GM19035 (cell line): Measurements from ENCODE around the gene ZBTB24.
"Not testable (repeated sequence)": the region's sequence is repeated elsewhere in the genome, so short reads cannot be mapped to it uniquely, and the experiment has no call there.

Experiments used
- ATAC-seq: cut with Tn5 transposase; IDR thresholded peaks from one replicate; pipeline ENCODE4 v1.9.1; 2021; ENCODE audit not compliant: unreplicated experiment

Gene ZBTB24

GRCh38 chr6:109482905-109483734, at the start of gene ZBTB24:
Gene ZBTB24, minus strand, starts transcription at chr6:109483219. Its CDS starts 1,193 bp downstream, at chr6:109482026.
- peak; percentile 89 for ATAC-seq

DNA sequence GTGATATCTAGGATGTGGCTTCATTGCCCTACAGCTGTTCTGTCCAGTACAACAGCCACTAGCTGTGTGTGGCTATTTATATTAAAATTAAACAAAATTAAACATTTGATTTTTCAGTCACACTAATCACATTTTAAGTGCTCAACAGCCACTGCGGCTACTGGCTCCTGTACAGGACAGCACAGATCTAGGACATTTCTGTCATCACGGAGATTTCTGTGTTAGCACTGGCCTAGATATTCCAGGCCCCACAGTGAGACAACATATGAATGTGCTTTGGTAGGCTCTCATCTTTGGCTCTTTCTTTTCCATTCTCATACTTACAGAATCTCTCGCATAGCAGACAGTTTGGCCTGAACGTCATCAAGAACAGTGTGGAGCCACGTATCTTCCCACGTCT, 48.4 kb upstream of the ZBTB24 start:
- no peak for ATAC-seq

DNA sequence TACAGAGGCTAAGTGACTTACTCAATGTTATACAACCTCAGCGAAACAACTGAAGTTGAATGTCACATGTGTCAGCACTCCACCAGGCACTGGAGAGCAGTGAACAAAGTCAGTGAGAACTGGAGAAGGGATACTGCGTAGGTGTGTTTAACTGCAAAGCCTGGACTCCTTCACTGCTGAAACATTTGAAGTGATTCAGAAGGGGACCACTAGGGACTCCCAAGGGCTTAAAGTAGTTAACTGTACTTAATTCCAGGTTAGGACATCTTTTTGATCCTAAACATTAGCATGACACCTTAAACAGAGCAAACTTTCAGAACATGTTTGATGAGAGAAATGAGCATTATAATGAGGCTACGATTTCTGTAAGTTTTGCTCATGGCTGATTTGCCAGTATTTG, 45.0 kb upstream of the ZBTB24 start:
- no peak for ATAC-seq

DNA sequence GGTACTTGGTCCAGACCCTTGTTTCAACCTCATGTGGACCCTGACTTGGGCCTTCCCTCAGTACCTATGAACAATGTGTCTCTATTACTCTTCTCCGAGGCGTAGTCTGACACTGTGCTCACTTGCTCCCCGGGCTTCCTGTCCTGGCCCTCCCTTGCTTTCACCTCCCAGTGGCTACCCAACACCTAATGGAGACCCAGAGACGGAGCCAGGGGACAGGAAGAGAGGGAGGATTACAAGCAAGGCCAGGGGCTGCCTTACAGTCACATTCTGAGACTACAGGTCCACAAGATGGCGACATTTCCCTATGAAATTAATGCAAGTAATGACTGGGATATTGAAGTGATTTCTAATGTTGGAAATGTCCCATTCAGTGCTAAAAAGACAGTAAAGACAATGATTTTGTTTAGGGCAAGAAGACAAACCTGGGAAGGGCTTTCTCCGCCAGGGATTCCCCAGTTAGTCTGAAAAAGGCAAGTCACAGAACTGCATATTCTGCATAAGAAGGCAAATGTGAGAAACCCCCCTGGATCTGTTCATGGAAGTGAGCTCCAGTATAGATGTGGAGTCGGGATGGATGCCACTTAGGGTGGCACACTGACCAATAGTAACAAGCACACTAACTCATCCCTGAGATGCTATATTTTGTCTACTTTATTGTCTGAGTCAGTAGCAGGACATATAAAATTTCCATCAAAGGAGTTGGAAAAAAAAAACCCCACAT, 44.0 kb upstream of the ZBTB24 start:
- ATAC-seq, result no peak

GRCh38 chr6:109524129-109524528, 41.1 kb upstream of the ZBTB24 start:
- no peak for ATAC-seq

- ATAC-seq, result no peak
Observed at GRCh38 chr6:109523478-109523877, 40.5 kb upstream of the ZBTB24 start.

- ATAC-seq, result no peak
Observed at GRCh38 chr6:109521080-109521479, 38.1 kb upstream of the ZBTB24 start.

- ATAC-seq, result not testable (repeated sequence)
Observed at GRCh38 chr6:109519647-109520046, 36.6 kb upstream of the ZBTB24 start.

- no peak for ATAC-seq
Observed at GRCh38 chr6:109516929-109517328, 33.9 kb upstream of the ZBTB24 start.

DNA sequence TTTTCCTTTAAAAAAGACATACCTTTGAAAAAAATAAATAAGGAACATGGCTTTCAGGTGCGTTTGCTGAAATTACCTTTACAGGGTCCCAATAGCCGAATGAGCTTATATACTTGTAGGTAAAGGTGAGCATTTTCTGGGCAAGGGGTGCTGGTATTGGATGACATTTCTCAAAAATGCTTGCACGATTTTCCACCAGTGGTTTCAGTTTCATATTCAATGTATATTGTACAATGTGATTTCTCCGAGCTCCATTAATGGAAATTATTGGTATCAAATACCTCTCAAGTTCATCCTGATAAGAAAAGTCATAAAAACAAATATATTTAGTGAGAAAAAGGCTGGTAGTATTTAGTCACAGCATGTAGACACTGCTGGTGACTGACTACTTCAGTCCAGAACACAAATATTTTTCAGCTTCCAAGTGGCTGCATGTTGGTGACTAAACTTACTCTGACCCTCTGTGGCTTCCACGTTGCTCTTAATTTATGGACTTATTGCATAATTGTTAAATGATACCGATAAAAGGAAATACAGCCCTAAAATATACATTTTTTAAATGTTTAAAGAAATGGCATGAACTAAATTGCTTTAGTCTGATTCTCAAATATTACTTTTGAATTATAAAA, 32.9 kb upstream of the ZBTB24 start:
- ATAC-seq, result no peak

DNA sequence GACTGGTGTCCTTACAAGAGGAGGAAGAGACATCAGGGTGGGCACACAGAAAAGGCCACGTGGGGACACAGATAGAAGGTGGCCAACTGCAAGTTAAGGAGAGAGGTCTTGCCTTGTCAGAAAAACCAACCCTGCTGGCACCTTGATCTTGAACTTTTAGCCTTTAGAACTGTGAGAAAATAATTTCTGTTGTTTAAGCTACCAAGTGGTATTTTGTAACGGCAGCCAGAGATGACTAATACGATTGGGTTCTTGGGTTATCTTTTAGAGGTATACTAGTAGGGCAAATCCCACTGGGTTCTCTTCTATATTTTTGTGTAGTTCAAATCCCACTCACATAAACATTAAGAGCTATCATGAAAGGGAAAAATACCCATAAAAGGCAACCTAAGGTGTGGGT, 31.9 kb upstream of the ZBTB24 start:
- ATAC-seq, result no peak

DNA sequence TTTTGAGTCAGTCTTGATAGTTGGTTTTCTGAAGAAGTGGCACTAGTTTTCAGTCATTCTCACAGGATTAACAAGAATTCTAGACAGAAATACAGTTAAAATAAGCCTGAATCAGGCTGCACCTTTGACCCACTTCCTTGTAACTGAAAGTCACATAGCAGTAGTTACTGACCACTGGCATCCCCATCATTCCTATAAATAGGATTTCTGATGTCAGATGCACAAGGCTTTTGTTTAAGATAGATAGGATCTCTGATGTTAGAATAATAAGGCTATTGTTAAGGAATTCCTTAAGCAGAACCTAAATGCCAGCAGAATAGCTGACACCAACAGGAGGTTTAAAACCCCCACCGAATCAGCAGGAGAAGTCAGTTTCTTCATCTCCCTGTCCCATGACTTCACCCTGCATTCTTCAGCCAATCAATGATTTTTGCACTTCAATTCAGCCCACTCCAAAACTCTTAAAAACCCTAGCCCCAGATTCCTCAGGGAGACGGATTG, 30.6 kb upstream of the ZBTB24 start:
- ATAC-seq, result no peak

DNA sequence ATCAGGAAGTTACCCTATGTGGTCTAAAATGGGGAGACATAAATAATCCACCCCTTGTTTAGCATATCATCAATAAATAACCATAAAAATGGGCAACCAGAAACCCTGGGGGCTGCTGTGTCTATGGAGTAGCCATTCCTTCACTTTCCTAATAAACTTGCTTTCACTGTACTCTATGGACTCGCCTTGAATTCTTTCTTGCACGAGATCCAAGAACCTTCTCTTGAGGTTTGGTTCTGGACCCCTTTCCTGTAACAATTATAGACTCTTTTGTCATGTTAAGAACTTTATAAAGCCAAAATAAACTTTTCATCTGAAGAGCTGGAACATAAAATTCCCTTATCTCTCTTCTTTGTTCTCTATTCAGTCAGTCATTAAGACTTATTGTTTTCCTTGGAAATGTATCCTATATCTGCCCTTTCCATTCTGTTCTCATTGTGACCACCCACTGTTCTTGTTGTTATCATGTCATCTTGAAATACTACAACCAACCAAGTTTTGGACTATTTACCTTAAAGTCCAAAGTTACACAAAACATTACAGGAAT, 29.3 kb upstream of the ZBTB24 start:
- ATAC-seq, result no peak

DNA sequence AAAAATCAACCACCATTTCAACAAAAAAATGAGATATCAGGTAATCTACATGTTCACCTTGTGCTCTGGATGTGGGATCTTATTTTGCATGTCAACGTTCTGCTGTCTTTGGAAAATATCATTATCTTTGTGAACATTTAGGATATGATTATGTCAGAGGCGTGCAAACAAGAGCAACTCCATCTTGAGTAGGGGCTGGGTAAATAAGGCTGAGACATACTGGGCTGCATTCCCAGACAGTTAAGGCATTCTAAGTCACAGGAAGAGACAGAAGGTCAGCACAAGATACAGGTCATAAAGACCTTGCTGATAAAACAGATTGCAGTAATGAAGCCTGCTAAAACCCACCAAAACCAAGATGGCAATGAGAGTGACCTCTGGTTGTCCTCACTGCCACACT, 28.8 kb upstream of the ZBTB24 start:
- ATAC-seq, result no peak

GRCh38 chr6:109510358-109510757, 27.3 kb upstream of the ZBTB24 start:
- no peak for ATAC-seq

DNA sequence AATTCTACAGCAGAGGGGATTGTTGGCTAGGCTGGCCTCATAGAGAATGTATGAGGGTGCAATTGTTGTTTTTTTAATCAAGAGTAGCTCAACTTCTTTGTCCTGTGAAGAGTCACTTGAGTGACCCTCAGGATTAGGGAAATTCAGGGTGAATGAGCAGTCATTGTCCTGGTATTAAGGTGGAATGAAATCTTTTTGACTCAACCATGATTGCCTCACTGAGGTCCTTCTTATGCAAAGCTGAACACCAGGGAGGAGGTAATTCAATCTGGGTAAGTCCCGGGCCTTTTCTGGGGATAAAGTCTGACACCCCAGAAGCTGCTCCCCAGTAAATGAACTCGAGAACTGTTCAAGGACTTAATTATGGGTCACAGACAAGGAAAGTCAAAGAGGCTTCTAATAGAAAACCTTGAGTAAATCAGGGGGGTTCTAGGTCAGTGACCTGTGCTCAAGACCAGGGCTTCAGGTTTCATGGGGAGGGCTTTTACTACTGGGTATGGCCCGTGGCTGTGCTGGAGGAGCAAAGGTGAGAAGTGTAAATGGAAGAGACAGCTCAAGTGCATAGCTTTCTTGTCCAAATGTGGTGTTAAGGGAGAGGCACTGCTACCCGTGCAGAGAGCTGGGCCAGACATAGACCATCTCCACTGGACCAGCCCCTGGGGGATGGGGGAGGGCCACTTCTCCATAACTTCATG, 25.3 kb upstream of the ZBTB24 start:
- ATAC-seq, result no peak

DNA sequence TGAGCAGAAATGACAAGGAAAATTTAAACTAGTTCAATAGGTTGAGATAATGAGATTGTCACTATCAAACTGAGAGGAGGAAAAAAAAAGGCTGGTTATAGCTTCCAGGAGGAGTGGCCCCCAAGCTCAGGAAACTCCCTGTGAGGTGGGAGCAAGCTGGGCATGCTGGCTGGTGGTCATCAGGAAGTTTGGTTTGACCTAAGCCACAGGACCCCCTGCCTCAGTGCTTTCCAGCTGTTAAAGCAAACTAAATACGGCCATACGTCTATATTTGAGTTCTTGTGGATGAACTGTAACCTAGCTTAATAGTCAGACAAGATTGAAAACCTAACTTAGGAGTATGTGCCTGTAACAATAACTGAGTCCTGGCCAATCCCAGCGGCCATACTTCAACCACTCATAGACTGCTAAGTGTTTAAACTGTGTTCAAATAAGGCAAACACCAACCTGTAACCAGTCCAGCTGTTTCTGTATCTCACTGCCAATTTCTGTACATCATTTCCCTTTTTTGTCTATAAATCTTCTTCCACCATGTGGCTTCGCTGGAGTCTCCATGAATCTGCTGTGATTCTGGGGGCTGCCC, 24.6 kb upstream of the ZBTB24 start:
- no peak for ATAC-seq

GRCh38 chr6:109506841-109507240, 23.8 kb upstream of the ZBTB24 start:
- no peak for ATAC-seq

GRCh38 chr6:109506314-109506713, 23.3 kb upstream of the ZBTB24 start:
- no peak for ATAC-seq
